ENCODE results near the gene RAB3A. TPM values are rescaled to one million over a fixed set of nuclear protein-coding genes. Genes with fewer than 3 reads are reported as not detected.

Gene RAB3A
- total RNA-seq, 1 experiment from 2014 or later = 1.9 TPM

GRCh38 chr19:18192673-18193387 lies 11.0 kb downstream of the RAB3A start, which contains the start of gene MPV17L2:
MPV17L2 (plus strand) TSS chr19:18193218; CDS start chr19:18193282, 64 bp downstream.
- H3K4me3 Mint-ChIP-seq (ENCODE audit: low read depth, unreplicated experiment) = peak within 1 kb of the TSS; percentile 72
- peaks cover 8% of the 10 kb centered on the region for H3K4me1 Mint-ChIP-seq (ENCODE audit: low read depth, unreplicated experiment)
- intact Hi-C loops (cut with micrococcal nuclease; ENCODE audit: unreplicated experiment) = no loop called here
- CTCF ChIA-PET = interaction anchor here (0.6 to 2.1 kb wide), 10 partner anchors 11 to 148 kb away, joined by 3 to 15 read pairs (median 4); partner anchors contain the start of genes JUND and RAB3A
- no peaks in the 10 kb centered on the region for H3K9me3 Mint-ChIP-seq (ENCODE audit: low read depth, unreplicated experiment)
- peaks cover 23% of the 10 kb centered on the region for H3K36me3 Mint-ChIP-seq (ENCODE audit: insufficient read depth, unreplicated experiment)
- TF ChIP-seq CTCF (IDR thresholded peaks at IDR 0.05; ENCODE audit: unreplicated experiment) = no peak
- BruUV-seq (replicated peaks) = no TSS peak
- no peaks in the 10 kb centered on the region for H3K27me3 Mint-ChIP-seq (ENCODE audit: unreplicated experiment)
- H3K27ac Mint-ChIP-seq (ENCODE audit: unreplicated experiment) = peak within 1 kb of the TSS; percentile 92
- DNase-seq = peak; percentile 96

- CTCF ChIA-PET = interaction anchor here (0.6 to 2.1 kb wide), 5 partner anchors 12 to 244 kb away, joined by 4 to 15 read pairs (median 5); partner anchors contain the start of gene RAB3A
- TF ChIP-seq CTCF (IDR thresholded peaks at IDR 0.05; ENCODE audit: unreplicated experiment) = no peak
- Mint-ChIP-seq H3K4me1 (ENCODE audit: low read depth, unreplicated experiment) (peaks cover 8% of the 10 kb centered on the region), H3K9me3 (ENCODE audit: low read depth, unreplicated experiment) (no peaks in the 10 kb centered on the region), H3K27me3 (ENCODE audit: unreplicated experiment) (no peaks in the 10 kb centered on the region), H3K4me3 (ENCODE audit: low read depth, unreplicated experiment) (peak overlapping the region; percentile 72), H3K36me3 (ENCODE audit: insufficient read depth, unreplicated experiment) (peaks cover 23% of the 10 kb centered on the region), H3K27ac (ENCODE audit: unreplicated experiment) (no peak overlapping the region)
- no TSS peak for BruUV-seq (replicated peaks)
- no peak for DNase-seq
- intact Hi-C loops (cut with micrococcal nuclease; ENCODE audit: unreplicated experiment) = no loop called here
Measured at GRCh38 chr19:18191640-18192062, 12.2 kb downstream of the RAB3A start.

GRCh38 chr19:18190278-18190677 lies 13.6 kb downstream of the RAB3A start:
- DNase-seq = no peak
- H3K27me3 Mint-ChIP-seq (ENCODE audit: unreplicated experiment) = no peaks in the 10 kb centered on the region
- intact Hi-C loops (cut with micrococcal nuclease; ENCODE audit: unreplicated experiment) = no loop called here
- no peaks in the 10 kb centered on the region for H3K9me3 Mint-ChIP-seq (ENCODE audit: low read depth, unreplicated experiment)
- no peak overlapping the region for H3K27ac Mint-ChIP-seq (ENCODE audit: unreplicated experiment)
- no TSS peak for BruUV-seq (replicated peaks)
- TF ChIP-seq CTCF (IDR thresholded peaks at IDR 0.05; ENCODE audit: unreplicated experiment) = no peak
- H3K4me3 Mint-ChIP-seq (ENCODE audit: low read depth, unreplicated experiment) = no peak overlapping the region
- H3K4me1 Mint-ChIP-seq (ENCODE audit: low read depth, unreplicated experiment) = peaks cover 8% of the 10 kb centered on the region
- CTCF ChIA-PET = no interaction called here
- H3K36me3 Mint-ChIP-seq (ENCODE audit: insufficient read depth, unreplicated experiment) = peaks cover 23% of the 10 kb centered on the region

- Mint-ChIP-seq H3K9me3 (ENCODE audit: low read depth, unreplicated experiment) (no peaks in the 10 kb centered on the region), H3K4me3 (ENCODE audit: low read depth, unreplicated experiment) (no peak overlapping the region), H3K36me3 (ENCODE audit: insufficient read depth, unreplicated experiment) (no peaks in the 10 kb centered on the region), H3K27me3 (ENCODE audit: unreplicated experiment) (no peaks in the 10 kb centered on the region), H3K4me1 (ENCODE audit: low read depth, unreplicated experiment) (no peaks in the 10 kb centered on the region), H3K27ac (ENCODE audit: unreplicated experiment) (no peak overlapping the region)
- no peak for TF ChIP-seq CTCF (IDR thresholded peaks at IDR 0.05; ENCODE audit: unreplicated experiment)
- no peak for DNase-seq
- intact Hi-C loops (cut with micrococcal nuclease; ENCODE audit: unreplicated experiment) = no loop called here
- CTCF ChIA-PET = interaction anchor here (1.5 kb wide), 1 partner anchor 66 kb away, joined by 5 read pairs; no protein-coding TSS in a partner anchor
- BruUV-seq (replicated peaks) = no TSS peak
Measured at GRCh38 chr19:18185538-18185937, 18.3 kb downstream of the RAB3A start.
